Measurements from ENCODE around the gene H2AZ2.
"Not testable (repeated sequence)": the region's sequence is repeated elsewhere in the genome, so short reads cannot be mapped to it uniquely, and the experiment has no call there.

Gene H2AZ2

DNA sequence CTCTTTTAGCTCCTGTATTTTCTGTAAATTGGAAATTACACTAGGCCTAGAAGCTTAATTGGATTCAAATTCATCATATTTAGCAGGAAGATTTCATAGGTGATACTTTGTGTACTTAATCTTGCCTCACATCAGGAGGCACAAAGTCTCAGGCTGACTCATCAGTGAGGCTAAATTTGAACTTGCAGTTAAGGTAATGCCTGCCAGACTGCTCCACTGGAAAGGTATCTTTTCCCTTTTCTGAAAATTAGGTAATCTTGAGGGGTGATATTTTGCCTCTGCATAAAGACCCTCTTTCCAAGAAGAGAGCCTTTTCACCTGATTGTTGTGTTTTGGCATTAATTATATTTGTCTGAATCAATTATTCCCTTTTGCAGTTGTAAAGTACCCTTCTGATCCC, 36.8 kb downstream of the H2AZ2 start:
- no peak for DNase-seq

GRCh38 chr7:44808914-44809393, 38.9 kb downstream of the H2AZ2 start:
- DNase-seq = no peak

DNA sequence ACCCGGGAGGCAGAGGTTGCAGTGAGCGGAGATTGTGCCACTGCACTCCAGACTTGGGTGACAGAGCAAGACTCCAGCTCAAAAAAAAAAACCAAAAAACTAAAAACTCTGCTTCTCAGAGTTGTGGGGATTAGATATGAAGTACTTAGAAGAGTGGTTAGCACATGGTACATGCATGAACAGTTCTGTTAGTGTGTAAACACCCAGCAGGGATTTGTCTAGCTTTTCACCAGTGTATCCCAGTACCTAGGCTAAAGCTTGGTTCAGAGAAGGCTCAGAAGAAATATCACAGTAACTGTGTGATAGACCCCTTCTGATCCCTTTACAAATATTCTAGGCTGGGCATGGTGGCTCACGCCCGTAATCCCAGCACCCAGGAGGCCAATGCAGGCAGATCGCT, 41.9 kb downstream of the H2AZ2 start:
- no peak for DNase-seq

DNA sequence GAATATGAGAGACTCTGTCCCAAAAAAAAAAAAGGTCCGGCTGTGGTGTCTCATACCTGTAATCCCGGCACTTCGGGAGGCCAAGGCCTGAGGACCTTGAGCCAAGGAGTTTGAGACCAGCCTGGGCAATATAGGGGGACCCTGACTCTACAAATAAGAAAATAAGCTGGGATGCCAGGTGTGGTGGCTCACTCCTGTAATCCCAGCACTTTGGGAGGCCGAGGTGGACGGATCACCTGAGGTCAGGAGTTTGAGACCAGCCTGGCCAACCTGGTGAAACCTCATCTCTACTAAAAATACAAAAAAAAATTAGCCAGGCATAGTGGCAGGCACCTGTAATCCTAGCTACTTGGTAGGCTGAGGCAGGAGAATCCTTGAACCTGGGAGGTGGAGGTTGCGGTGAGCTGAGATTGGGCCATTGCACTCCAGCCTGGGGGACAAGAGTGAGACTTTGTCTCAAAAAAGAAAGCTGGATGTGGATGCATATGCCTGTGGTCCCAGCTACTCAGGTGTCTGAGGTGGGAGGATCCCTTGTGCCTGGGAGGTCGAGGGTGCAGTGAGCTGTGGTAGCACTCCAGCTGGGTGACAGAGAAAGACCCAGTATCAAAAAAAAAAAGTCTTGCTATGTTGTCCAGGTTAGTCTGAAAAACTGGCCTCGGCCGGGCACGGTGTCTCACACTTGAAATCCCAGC, 43.9 kb downstream of the H2AZ2 start:
- not testable (repeated sequence) for DNase-seq

DNA sequence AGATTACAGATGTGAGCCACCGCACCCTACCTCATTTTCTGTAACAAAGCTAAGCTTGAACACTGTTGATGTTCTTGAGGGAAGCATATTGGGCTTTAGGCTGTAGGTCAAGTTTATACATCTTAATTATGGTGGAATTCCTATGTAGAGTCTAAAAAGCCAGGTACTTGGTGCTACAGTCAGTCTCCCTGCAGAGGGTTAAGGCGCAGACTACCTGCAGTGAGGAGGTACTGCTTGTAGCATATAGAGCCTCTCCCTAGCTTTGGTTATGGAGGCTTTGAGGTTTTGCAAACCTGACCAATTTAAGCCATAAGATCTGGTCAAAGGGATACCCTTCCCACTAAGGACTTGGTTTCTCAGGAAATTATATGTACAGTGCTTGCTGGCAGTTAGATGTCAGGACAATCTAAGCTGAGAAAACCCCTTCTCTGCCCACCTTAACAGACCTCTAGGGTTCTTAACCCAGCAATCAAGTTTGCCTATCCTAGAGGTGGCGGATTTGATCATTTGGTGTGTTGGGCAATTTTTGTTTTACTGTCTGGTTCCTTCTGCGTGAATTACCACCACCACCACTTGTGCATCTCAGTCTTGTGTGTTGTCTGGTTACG, 45.4 kb downstream of the H2AZ2 start:
- DNase-seq = no peak

- DNase-seq = no peak
These were observed 46.0 kb downstream of the H2AZ2 start for GRCh38 chr7:44801890-44802289.

DNA sequence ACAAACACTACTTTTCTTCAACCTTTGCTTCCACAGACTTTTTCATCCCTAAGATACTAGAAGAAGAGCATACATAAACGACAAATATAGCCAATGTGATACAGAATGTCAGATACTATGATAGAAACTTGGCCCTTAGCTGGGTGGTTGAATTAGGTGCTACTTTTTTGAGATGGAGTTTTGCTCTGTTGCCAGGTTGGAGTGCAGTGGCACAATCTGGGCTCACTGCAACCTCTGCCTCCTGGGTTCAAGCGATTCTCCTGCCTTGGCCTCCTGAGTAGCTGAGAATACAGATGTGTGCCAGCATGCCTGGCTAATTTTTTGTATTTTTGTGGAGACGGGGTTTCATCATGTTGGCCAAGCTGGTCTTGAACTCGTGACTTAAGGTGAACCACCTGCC, 47.9 kb downstream of the H2AZ2 start:
- DNase-seq = no peak

- no peak for DNase-seq
These were observed 49.1 kb downstream of the H2AZ2 start for GRCh38 chr7:44798649-44799305.

DNA sequence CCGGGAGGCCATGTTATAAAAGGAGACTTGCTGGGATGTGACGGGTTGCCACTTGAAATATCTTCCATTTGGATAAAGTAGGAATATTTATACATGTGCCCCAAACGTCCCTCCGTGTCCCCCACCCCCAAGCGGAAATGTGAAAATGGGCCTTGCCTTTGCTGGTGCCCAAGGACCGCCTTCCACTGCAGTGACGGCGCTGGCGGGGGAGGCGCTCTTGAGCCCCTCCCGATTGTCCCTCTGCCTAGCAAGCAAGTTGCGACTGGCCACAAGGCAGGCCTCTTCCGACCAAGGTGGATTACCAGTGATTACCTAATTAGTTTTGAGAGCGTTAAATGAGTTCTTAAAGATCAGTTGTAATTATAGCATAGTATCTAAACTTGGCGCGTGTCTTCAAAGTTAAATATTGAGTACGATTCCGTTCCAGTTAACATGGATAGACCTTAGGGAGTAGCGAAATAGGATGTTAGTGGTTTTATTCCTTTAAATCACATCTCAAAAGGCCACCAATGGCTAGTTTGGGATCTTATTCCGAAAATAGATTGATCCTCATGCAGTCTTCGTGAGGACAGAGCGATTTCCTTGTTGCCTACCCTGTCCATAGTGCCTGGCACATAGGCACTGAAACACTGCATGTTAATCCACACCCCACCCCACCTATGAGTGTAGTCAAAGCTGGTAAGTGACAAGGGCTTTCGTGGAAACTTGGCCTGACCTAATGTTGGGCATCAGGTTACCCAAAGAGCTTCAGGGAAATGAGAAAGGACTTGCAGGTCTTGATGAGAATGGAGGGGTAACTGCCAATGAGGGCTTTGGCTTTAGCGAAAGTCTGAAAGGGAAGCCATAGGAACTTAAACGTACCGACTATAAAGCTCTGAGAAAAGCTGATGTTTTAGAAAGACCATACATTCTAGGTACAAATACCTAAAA, 50.3 kb downstream of the H2AZ2 start:
- peak; percentile 75 for DNase-seq

DNA sequence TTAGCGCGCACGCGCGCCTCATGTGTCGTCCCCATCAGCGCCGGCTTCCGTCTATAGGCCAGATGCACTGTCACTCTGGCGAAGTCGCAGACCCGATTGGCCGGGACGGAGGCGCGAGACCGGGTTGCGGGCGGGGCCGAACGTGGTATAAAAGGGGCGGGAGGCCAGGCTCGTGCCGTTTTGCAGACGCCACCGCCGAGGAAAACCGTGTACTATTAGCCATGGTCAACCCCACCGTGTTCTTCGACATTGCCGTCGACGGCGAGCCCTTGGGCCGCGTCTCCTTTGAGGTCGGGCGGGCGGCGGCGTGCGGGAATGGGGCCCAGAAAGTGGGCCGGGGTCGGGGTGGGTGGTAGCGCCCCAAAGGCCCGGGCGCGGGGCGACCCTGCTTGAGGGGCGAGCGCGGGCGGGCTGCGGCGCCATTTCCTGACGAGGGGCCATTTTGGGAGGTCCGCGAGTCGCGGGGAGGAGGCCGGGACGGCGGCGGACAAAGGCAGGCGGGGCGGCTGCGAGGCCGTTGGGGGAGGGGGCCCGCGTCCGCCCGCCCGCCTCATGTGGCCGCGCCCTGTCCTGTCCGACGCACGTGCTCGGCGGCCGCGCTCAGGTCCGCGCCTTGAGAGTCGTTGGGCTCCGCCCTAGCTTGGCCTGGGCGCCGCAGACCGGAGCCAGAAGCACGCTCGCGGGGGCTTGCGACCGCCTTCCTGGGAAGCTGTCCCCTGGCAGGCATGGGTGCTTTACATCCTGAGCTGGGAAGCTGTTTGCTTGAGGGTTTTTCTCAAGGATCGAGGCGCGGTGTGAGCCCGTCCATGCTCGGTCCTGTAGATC, 51.2 kb downstream of the H2AZ2 start, which contains the start of gene PPIA:
Gene PPIA, plus strand, starts transcription at position 178 of the 825 bp plus-strand sequence. Its CDS starts 44 bp downstream, at position 222.
- DNase-seq = peak; percentile 97

DNA sequence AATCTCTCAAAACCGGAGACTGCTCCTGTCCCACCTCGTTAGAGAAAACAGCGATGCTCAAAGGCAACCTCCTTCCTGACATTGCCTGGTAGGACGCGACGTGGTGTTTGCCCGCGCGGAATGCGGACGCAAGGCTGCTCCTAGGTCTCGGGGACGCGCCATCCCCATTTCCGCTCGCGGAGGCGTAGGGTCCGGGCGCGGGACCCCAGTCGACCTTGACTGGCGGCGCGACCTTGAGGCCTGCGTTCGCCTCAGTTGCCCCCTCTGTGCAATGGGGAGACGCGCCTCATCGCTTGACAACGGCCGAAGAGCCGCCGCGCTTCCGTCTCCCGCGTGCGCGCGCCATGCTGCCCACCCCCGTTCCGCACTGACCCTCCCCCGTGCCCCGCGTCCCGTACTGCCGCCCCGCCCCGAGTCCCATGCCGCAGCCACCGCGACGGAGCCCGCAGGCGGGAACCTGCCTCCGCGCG, 51.8 kb downstream of the H2AZ2 start:
- DNase-seq = no peak

GRCh38 chr7:44794331-44794730, 53.6 kb downstream of the H2AZ2 start:
- no peak for DNase-seq

GRCh38 chr7:44793919-44794318, 54.0 kb downstream of the H2AZ2 start:
- no peak for DNase-seq

GRCh38 chr7:44791278-44792219, 56.3 kb downstream of the H2AZ2 start:
- no peak for DNase-seq

DNA sequence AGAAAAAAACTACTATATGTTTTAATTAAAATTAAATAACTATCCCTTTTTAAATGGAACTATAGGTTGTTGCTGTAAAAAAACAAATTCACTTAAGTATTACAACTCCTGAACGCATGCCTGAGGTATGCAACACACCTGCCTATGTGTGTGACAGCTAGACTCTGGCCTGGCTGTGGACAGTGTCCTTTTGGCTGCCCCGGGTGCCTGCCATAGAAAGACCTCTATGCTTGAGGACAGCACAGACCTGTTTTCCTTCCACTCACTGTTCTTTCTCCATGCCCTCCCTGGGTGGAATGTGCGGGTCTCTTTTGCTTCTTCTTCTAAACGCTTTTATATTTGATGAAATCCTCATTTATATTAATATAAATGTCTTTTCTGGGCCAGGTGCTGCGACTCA, 57.9 kb downstream of the H2AZ2 start:
- no peak for DNase-seq

DNA sequence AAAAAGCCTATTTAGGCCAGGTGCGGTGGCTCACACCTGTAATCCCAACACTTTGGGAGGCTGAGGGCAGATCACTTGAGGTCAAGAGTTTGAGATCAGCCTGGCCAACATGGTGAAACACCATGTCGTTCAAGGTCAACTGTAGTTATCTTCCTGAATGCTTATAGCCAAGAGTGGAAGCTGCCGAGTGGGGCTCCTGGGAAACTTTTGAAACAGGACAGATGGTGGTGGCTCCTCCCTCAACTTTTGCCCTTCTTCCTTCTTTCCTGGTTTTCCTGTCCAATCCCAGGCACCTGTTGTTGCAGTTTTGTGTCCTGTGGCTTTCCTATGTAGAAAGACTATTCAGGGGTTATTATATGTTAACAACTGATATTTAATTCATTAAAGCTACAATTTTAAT, 60.1 kb downstream of the H2AZ2 start:
- no peak for DNase-seq

GRCh38 chr7:44787041-44787440, 60.8 kb downstream of the H2AZ2 start:
- DNase-seq = no peak

GRCh38 chr7:44785218-44785617, 62.7 kb downstream of the H2AZ2 start:
- not testable (repeated sequence) for DNase-seq

GRCh38 chr7:44784364-44784763, 63.5 kb downstream of the H2AZ2 start:
- no peak for DNase-seq

DNA sequence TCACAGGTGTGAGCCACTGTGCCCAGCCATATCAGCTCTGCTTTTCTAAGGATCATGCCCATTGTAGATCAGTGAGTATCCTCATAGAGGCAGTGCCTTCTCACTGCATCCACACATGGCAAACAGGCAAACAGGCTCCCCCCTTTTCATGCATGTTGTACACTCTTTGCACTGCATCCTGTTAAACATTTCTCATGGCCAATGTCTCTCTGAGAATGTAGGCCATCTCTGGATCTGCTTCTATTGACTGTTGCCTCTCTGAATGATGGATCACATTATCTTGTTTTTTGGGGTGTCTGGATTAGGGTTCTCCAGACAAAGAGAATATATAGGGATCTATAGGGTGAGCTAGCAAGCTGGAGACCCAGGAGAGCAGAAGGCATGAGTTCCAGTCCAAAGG, 64.5 kb downstream of the H2AZ2 start:
- DNase-seq = no peak

DNA sequence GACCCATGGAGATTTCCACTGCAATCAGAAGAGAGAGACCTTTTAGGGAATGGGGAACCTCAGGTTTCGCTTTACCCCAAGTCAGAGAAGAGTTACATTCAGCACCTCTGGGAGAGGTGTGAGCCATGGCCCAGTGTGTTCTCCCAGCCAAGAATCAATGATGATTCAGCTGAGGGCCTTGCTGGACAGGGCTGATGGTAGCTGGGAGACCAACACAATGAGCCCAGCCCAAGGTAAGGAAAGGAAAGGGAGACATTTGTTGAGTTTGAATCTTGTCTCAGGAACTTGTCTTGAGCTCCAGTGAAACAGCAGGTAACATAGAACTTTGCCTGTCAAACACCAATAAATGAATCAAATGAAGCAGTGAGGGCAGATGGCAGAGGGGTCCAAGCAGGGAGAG, 65.4 kb downstream of the H2AZ2 start:
- DNase-seq = no peak

All from T-helper 9 cell (primary cell).